Measurements from ENCODE around the gene NAALADL2.
A peak's percentile ranks its signal among the peaks of the same experiment; 100 is the strongest.

NAALADL2 gene

GRCh38 chr3:175336406-175337133 lies 477.4 kb downstream of the NAALADL2 start:
- TF ChIP-seq TCF12 (IDR thresholded peaks at IDR 0.05; ENCODE audit: low read depth) = peak; percentile 58
- TF ChIP-seq USF1 (IDR thresholded peaks at IDR 0.05) = peak; percentile 52
- TF ChIP-seq EGR1 (IDR thresholded peaks at IDR 0.05) = no peak

GRCh38 chr3:175337631-175338030 lies 478.5 kb downstream of the NAALADL2 start:
- no peak for TF ChIP-seq NFIC (IDR thresholded peaks at IDR 0.05)
- TF ChIP-seq ZBTB7A (IDR thresholded peaks at IDR 0.05; ENCODE audit: low read depth) = no peak
- TF ChIP-seq CEBPB (IDR thresholded peaks at IDR 0.05) = no peak
- TF ChIP-seq YY1 (IDR thresholded peaks at IDR 0.05; ENCODE audit: low read depth) = no peak
- TF ChIP-seq FOXM1 (IDR thresholded peaks at IDR 0.05; ENCODE audit: borderline replicate concordance, low read depth) = no peak
- TF ChIP-seq CREB1 (IDR thresholded peaks at IDR 0.05; ENCODE audit: low read depth) = no peak
- no peak for TF ChIP-seq REST (IDR thresholded peaks at IDR 0.05; ENCODE audit: low read depth)
- TF ChIP-seq TAF1 (IDR thresholded peaks at IDR 0.05; ENCODE audit: low read depth) = no peak

GRCh38 chr3:175338775-175339535 lies 479.8 kb downstream of the NAALADL2 start:
- no peak for TF ChIP-seq MAX (IDR thresholded peaks at IDR 0.05)
- no peak for TF ChIP-seq CEBPB (IDR thresholded peaks at IDR 0.05)
- TF ChIP-seq EGR1 (IDR thresholded peaks at IDR 0.05) = no peak
- TF ChIP-seq YY1 (IDR thresholded peaks at IDR 0.05; ENCODE audit: low read depth) = no peak
- TF ChIP-seq RAD21 (IDR thresholded peaks at IDR 0.05; ENCODE audit: low read depth) = no peak
- no peak for TF ChIP-seq REST (IDR thresholded peaks at IDR 0.05; ENCODE audit: low read depth)
- TF ChIP-seq ZBTB7A (IDR thresholded peaks at IDR 0.05; ENCODE audit: low read depth) = no peak
- no peak for TF ChIP-seq EP300 (IDR thresholded peaks at IDR 0.05; ENCODE audit: borderline replicate concordance)
- TF ChIP-seq CREB1 (IDR thresholded peaks at IDR 0.05; ENCODE audit: low read depth) = no peak
- no peak for TF ChIP-seq TCF12 (IDR thresholded peaks at IDR 0.05; ENCODE audit: low read depth)
- no peak for TF ChIP-seq NFIC (IDR thresholded peaks at IDR 0.05)
- TF ChIP-seq USF1 (IDR thresholded peaks at IDR 0.05) = no peak
- no peak for TF ChIP-seq TAF1 (IDR thresholded peaks at IDR 0.05; ENCODE audit: low read depth)
- TF ChIP-seq TEAD4 (IDR thresholded peaks at IDR 0.05) = no peak
- no peak for TF ChIP-seq FOXM1 (IDR thresholded peaks at IDR 0.05; ENCODE audit: borderline replicate concordance, low read depth)

- TF ChIP-seq CEBPB (IDR thresholded peaks at IDR 0.05) (no peak), TAF1 (IDR thresholded peaks at IDR 0.05; ENCODE audit: low read depth) (no peak), REST (IDR thresholded peaks at IDR 0.05; ENCODE audit: low read depth) (peak; percentile 71)
These were observed 481.3 kb downstream of the NAALADL2 start for GRCh38 chr3:175340338-175341015.
